ENCODE data around the gene FAAP20.

FAAP20 gene
- total RNA-seq, result 15.3 to 17.4 reads per million in 2 experiments

- DNase-seq (ENCODE audit: low read depth), result no peak
Observed at GRCh38 chr1:2194319-2194897, at the start of gene FAAP20. TSS of gene FAAP20 (minus strand) at chr1:2194772. CDS start at chr1:2194749, 23 bp downstream.

- DNase-seq (ENCODE audit: low read depth), result no peak
Observed at GRCh38 chr1:2242814-2243725, 48.5 kb upstream of the FAAP20 start.

GRCh38 chr1:2241820-2242219, 47.2 kb upstream of the FAAP20 start:
- no peak for DNase-seq (ENCODE audit: low read depth)

- no peak for DNase-seq (ENCODE audit: low read depth)
Observed at GRCh38 chr1:2240270-2241156, 45.9 kb upstream of the FAAP20 start.

- DNase-seq (ENCODE audit: low read depth), result no peak
Observed at GRCh38 chr1:2239384-2239985, 44.9 kb upstream of the FAAP20 start.

GRCh38 chr1:2239013-2239370, 44.4 kb upstream of the FAAP20 start:
- DNase-seq (ENCODE audit: low read depth), result no peak

GRCh38 chr1:2238361-2239012, 43.9 kb upstream of the FAAP20 start:
- DNase-seq (ENCODE audit: low read depth), result no peak

- DNase-seq (ENCODE audit: low read depth), result no peak
Observed at GRCh38 chr1:2237773-2238172, 43.2 kb upstream of the FAAP20 start.

GRCh38 chr1:2236695-2237677, 42.4 kb upstream of the FAAP20 start:
- peak; percentile 59 for DNase-seq (ENCODE audit: low read depth)

- no peak for DNase-seq (ENCODE audit: low read depth)
Observed at GRCh38 chr1:2235300-2235998, 40.9 kb upstream of the FAAP20 start.

- DNase-seq (ENCODE audit: low read depth), result no peak
Observed at GRCh38 chr1:2234762-2235113, 40.2 kb upstream of the FAAP20 start.

- peak; percentile 68 for DNase-seq (ENCODE audit: low read depth)
Observed at GRCh38 chr1:2233997-2234761, 39.6 kb upstream of the FAAP20 start.

- DNase-seq (ENCODE audit: low read depth), result no peak
Observed at GRCh38 chr1:2233468-2233867, 38.9 kb upstream of the FAAP20 start.

- DNase-seq (ENCODE audit: low read depth), result no peak
Observed at GRCh38 chr1:2232916-2233438, 38.4 kb upstream of the FAAP20 start.

GRCh38 chr1:2232255-2232915, 37.8 kb upstream of the FAAP20 start:
- no peak for DNase-seq (ENCODE audit: low read depth)

- DNase-seq (ENCODE audit: low read depth), result peak; percentile 75
Observed at GRCh38 chr1:2231532-2232254, 37.1 kb upstream of the FAAP20 start.

GRCh38 chr1:2230781-2231531, 36.4 kb upstream of the FAAP20 start:
- peak; percentile 48 for DNase-seq (ENCODE audit: low read depth)
